GM18867 (cell line): ENCODE results near the gene ZNF469.

Experiments used
- ATAC-seq: cut with Tn5 transposase; IDR thresholded peaks from one replicate; pipeline ENCODE4 v1.9.1; 2021; ENCODE audit warnings: mild to moderate bottlenecking, moderate library complexity; ENCODE audit not compliant: unreplicated experiment

Gene ZNF469

GRCh38 chr16:88390735-88391134 is 8.0 kb downstream of the ZNF469 start:
- no peak for ATAC-seq

- no peak for ATAC-seq
These were observed 8.5 kb downstream of the ZNF469 start for GRCh38 chr16:88391144-88391850.

GRCh38 chr16:88392111-88392510 is 9.4 kb downstream of the ZNF469 start:
- ATAC-seq = no peak

- no peak for ATAC-seq
These were observed 9.9 kb downstream of the ZNF469 start for GRCh38 chr16:88392616-88393015.

DNA sequence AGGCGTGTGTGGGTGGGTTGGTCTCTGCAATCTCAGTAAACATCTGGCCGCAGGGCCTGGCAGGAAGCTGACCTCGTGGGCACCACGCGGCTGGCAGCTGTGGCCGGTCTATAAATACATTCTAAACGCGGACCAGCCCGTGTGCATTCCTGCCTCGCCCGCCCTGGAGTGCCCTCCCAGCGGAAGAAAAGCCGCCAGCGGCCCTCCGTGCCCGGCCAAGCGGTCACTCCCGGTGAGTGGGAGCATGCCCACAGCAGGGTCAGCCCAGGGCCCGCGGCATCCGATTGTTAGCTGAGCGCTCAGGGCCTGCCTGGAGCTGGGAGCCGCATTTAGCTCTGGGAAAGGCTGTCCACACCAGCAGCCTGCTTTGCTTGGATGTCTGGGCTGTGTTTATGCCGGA is 10.3 kb downstream of the ZNF469 start:
- ATAC-seq = no peak

DNA sequence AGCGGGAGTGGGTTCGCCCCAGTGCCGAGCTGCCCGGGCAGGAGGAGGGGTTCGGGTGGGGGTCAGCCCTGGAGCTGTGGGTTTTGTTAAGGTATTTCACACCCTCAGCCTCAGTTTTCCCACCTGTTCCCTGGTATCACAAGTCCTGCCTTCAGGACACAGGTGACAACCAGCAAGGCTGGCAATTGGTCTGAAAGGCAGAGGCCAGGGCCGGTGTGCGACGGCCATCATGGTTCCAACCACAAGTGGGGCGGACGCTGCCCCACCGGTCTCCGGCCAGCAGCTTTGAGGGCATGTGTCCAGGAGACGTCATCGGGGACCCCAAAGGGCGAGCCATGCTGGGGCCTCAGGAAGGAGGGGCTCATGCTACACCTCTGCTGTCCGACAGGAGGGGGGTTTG is 10.8 kb downstream of the ZNF469 start:
- no peak for ATAC-seq

GRCh38 chr16:88394426-88394825 is 11.7 kb downstream of the ZNF469 start:
- no peak for ATAC-seq

- ATAC-seq = no peak
These were observed 13.2 kb downstream of the ZNF469 start for GRCh38 chr16:88395669-88396584.

DNA sequence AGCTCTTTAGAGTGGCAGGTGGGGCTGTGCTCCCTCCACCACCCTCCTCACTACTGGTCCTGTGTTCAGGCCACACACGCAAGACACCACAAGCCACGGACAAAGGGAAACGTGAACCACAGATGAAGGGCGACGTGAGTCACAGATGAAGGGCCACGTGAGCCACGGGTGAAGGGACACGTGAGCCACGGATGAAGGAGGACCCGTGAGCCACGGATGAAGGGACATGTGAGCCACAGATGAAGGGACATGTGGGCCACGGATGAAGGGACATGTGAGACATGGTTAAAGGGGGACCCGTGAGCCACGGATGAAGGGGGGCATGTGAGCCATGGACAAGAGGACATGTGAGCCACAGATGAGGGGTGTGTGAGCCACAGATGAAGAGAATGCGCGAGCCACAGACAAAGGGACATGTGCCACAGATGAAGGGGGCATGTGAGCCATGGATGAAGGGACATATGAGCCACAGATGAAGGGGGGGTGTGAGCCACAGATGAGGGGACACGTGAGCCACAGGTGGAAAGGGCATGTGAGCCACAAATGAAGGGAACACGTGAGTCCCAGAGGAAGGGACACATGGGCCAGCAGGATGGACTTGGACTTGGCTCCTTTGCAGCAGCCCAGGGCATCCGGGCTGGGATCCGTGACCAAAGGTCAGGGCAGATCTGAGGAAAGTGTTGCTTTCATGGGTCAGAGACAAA is 15.6 kb downstream of the ZNF469 start:
- ATAC-seq = no peak

- no peak for ATAC-seq
These were observed 16.1 kb downstream of the ZNF469 start for GRCh38 chr16:88398874-88399178.

GRCh38 chr16:88400186-88400585 is 17.4 kb downstream of the ZNF469 start:
- no peak for ATAC-seq

- ATAC-seq = no peak
These were observed 19.0 kb downstream of the ZNF469 start for GRCh38 chr16:88401604-88402246.

DNA sequence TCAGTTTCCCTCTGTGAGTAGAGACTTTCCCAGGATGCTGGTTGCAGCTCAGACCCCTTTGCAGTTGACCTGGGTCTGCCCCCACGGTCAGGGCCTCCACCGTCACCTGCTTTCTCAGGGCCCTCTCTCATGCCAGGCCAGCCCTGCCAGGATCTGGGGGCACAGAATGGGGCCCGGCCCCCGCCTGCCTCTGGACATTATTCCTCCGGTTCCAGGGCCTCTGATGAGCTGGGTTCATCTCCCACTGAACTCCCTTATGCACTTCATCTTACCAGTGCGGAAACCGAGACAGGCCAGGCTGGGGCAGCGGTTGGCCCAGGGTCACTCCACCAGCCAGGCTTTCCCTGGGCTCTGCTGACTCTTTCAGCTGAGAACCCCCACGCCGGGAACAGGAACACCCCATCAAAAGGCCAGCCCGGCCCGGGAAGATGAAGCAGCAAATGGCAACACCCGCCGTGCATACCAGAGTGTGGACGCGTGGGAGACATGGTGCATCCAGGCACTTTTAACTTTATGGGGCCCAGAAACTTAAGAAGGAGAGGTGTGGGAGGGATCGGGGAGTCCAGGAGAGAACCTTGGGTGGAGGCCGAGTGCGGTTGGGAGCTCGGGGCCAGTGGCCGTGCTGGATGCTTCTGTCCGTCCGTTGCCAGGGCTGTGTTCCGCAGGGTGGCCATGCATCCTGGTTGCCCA is 19.9 kb downstream of the ZNF469 start:
- no peak for ATAC-seq

DNA sequence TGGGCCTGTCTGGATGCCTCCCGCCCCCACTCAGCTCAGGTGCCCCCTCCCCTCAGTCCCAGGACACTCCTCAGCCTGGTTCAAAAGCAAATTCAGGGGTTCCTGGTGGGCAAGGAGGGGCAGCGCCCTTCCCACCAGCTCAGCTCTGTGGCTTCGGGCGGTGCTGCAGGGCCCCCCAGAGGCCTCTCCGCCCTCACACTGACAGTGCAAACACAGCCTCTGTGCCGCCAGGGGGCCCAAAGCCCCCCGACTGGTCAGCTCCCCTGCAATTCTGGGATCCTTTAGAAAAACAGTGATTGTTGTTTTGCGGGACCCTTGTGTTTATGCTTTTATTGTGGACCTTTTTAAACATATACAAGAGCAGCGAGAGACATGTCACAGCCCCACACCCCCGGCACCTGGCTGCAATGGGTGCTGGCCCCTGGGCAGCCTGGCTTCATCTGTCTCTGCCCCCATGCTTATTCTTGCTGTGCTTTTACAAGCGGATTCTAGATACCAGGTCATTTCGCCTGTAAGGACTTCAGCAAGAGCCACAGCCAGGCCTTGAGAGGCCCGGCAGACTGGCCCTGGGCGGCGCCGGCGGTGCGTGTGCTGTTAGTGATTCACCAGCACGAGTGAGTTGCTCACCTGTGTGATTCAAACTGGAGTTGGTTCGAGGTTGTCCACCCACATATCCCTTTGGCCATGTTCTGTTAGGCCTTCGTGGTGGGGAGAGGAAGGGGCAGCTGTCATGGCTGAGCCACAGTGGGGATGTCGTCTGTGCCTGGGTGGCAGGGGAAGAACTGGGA is 21.2 kb downstream of the ZNF469 start:
- ATAC-seq = no peak

GRCh38 chr16:88404769-88405168 is 22.0 kb downstream of the ZNF469 start:
- no peak for ATAC-seq

DNA sequence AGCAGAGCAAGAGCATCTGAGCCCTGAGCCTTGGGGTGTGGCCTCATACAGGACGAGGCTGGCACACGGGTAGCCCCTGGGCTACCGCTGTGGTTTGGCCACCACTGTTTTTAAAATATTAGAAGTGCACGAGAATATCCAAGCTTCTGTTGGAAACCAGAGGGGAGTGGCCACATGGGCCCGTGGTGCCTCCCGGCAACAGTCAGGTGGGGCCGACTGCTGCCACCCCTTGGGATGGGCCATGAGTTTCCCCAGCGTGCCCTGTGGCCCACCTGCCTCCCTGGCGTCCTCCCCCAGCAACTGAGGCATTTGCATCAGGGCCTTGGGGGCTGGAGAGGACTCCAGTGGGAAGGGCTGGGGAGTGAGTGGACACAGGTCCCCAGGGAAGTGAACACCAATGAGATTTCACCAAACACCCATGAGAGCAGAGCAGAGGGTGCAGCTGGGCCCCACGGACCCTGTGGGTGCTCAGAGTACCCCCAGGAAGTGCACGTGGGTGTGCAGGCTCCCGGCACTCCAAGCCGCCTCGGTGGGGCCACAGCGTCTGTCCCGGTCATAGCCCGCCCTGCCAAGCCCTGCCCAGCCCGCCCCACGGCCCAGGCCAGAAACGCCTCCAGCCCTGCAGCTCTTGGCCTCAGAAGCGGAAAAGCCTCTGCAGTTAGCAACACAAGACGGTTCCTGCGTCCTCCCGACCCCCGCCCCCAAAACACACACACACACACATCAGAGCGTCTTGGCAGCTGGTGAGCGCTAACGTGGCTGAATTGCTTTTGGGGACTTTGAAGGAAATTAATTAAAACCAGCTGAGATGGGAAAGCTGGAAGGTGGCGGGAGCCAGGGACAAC is 22.7 kb downstream of the ZNF469 start:
- ATAC-seq = no peak

GRCh38 chr16:88406096-88407041 is 23.6 kb downstream of the ZNF469 start:
- ATAC-seq = no peak

GRCh38 chr16:88407042-88407420 is 24.3 kb downstream of the ZNF469 start:
- no peak for ATAC-seq
